SU-DHL-6 (cell line): ENCODE data around the gene ZNG1F.
"Not testable (repeated sequence)": the region's sequence is repeated elsewhere in the genome, so short reads cannot be mapped to it uniquely, and the experiment has no call there.

Experiments
- H2AFZ ChIP-seq: fragments of 200-600 bp; sonication (generic); 2 replicates; pipeline ENCODE4 v1.6.1; 2014; ENCODE audit warnings: low read depth, mild to moderate bottlenecking, moderate library complexity, mixed read lengths, antibody characterized with exemption, low read length; ENCODE audit not compliant: severe bottlenecking
- H3F3A ChIP-seq: fragments of 200-600 bp; shearing (Covaris generic); 2 replicates; pipeline ENCODE4 v1.6.0; 2016; ENCODE audit warnings: antibody characterized with exemption, mild to moderate bottlenecking; ENCODE audit not compliant: insufficient read depth
- H3K27ac ChIP-seq: fragments of 200-600 bp; sonication (generic); 2 replicates; pipeline ENCODE4 v1.5.1; 2016; ENCODE audit warnings: low read depth, mild to moderate bottlenecking, low read length, moderate library complexity, mixed read lengths
- H3K27me3 ChIP-seq: fragments of 200-600 bp; sonication (generic), shearing (Covaris generic); 2 replicates; pipeline ENCODE4 v1.6.0; 2014; ENCODE audit warnings: mild to moderate bottlenecking, low read length
- H3K36me3 ChIP-seq: fragments of 200-600 bp; sonication (generic); 2 replicates; pipeline ENCODE4 v1.6.1; 2014; ENCODE audit warnings: mild to moderate bottlenecking, low read length, mixed read lengths
- H3K4me2 ChIP-seq: fragments of 300-600, 200-600 bp; shearing (Covaris generic), sonication (generic); 2 replicates; pipeline ENCODE4 v1.6.0; 2014; ENCODE audit warnings: low read length, low read depth, mild to moderate bottlenecking; ENCODE audit not compliant: poor library complexity, severe bottlenecking
- H3K4me3 ChIP-seq: fragments of 200-600 bp; sonication (generic); 2 replicates; pipeline ENCODE4 v1.5.1; 2014; ENCODE audit warnings: antibody characterized with exemption, low read length, mild to moderate bottlenecking, mixed read lengths; ENCODE audit not compliant: insufficient read depth, poor library complexity, severe bottlenecking
- H3K79me2 ChIP-seq: fragments of 200-600 bp; sonication (generic); 2 replicates; pipeline ENCODE4 v1.6.1; 2014; ENCODE audit warnings: mild to moderate bottlenecking, low read length, moderate library complexity; ENCODE audit not compliant: insufficient read depth
- H3K9ac ChIP-seq: fragments of 200-600 bp; sonication (generic); 2 replicates; pipeline ENCODE4 v1.7.0; 2014; ENCODE audit warnings: mild to moderate bottlenecking, low read length
- H3K9me2 ChIP-seq: fragments of 200-600 bp; sonication (generic); replicated peaks from 2 replicates; pipeline ENCODE4 v1.6.1; 2014; ENCODE audit warnings: low read length; ENCODE audit not compliant: insufficient read depth
- H3K9me3 ChIP-seq: fragments of 200-600 bp; sonication (generic); 2 replicates; pipeline ENCODE4 v1.6.1; 2014; ENCODE audit warnings: low read length, mixed read lengths; ENCODE audit not compliant: insufficient read depth
- H4K20me1 ChIP-seq: fragments of 200-600 bp; sonication (generic); 2 replicates; pipeline ENCODE4 v1.6.1; 2014; ENCODE audit warnings: low read depth, mild to moderate bottlenecking, antibody characterized with exemption, low read length, moderate library complexity, mixed read lengths

ZNG1F gene

DNA sequence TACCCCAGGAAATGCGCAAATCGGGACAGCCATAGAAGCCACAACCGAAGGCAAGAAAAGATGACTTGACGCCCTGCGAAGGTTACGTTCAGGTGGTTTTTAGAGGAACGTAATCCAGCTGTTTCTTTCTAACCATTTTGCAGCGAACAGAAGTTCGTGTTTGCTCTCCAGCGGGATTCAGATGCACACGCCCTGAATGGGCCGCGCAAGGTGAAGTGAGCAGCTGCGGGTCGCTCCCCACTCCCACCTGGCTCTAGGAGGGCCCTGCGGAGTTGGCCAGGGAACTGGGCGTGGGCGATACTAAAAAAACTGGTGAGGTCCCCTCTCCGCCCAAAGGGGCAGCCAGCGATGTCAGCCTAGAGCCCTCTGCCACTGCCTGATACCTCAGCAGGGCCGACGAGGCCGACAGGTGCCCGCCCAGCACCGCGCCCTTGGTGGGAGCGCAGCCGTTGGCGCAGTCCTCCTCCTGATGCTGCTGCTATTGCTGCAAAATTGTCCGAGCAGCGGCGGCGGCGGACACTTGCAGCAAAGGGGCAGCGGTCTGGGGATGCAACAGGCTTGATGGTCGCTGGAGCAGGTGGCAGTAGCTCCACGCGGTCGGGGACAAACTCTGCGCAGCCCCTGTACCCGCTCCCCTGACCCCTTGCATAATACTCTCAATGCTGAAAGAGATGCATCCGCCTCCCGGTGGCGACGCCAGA lies 62.2 kb downstream of the ZNG1F start:
- not testable (repeated sequence) for H3K27ac ChIP-seq, H3K79me2 ChIP-seq, H2AFZ ChIP-seq, H4K20me1 ChIP-seq, H3K36me3 ChIP-seq, H3K9me2 ChIP-seq, H3K4me3 ChIP-seq, H3K9me3 ChIP-seq, H3K27me3 ChIP-seq, H3K4me2 ChIP-seq, H3K9ac ChIP-seq, H3F3A ChIP-seq

DNA sequence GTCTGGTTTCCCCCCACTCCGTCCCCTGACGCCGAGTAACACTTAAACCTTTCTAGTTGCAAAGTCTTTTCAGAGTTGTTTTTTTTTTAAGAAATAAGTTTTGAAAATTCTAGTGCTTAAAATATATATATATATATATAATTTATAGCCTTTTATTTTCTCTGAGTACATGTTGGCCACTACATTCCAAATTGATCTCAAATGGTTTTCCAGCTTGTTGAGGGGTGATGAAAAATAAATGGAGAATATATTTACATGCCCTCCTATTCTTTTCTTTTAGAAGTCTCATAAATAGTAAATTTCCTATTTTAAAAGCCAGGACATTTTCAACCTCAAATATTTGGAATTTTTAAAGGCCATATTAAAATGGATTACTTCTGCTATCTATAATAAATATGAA lies 63.2 kb downstream of the ZNG1F start:
- H4K20me1 ChIP-seq, H3K79me2 ChIP-seq, H3F3A ChIP-seq, H3K4me3 ChIP-seq, H3K4me2 ChIP-seq, H3K9ac ChIP-seq, H3K36me3 ChIP-seq, H3K27ac ChIP-seq, H3K9me3 ChIP-seq, H3K9me2 ChIP-seq, H3K27me3 ChIP-seq, H2AFZ ChIP-seq: not testable (repeated sequence)

DNA sequence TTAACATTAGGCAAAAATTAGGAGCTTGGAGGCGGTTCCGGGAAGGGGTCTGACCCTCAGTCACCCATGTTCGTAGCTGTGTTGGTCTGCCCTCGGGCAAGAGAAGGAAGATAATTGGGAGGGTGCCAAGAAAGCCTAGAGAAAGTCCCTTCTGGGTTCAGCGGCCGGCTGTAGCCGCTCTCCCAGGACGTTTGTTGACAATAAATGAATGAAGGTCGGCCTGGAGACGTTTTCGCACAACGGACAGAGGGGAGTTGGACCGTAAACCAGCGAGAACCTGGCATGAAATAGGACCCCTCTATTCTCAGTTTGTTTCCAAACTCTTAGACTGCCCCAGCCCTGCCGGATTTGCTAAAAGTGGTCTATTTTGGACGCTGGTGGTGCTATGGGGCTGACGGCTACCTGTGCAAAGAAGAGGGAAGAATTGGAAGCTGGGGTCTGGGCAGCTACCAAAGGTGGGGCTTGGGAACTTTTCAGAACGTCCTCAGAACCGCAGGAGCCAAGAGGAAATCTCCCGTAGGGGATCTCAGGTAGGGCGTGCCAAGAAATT lies 63.9 kb downstream of the ZNG1F start:
- H3F3A ChIP-seq, H3K27ac ChIP-seq, H3K4me3 ChIP-seq, H3K9me3 ChIP-seq, H3K27me3 ChIP-seq, H3K79me2 ChIP-seq, H3K4me2 ChIP-seq, H3K36me3 ChIP-seq, H3K9me2 ChIP-seq, H2AFZ ChIP-seq, H4K20me1 ChIP-seq, H3K9ac ChIP-seq: not testable (repeated sequence)

DNA sequence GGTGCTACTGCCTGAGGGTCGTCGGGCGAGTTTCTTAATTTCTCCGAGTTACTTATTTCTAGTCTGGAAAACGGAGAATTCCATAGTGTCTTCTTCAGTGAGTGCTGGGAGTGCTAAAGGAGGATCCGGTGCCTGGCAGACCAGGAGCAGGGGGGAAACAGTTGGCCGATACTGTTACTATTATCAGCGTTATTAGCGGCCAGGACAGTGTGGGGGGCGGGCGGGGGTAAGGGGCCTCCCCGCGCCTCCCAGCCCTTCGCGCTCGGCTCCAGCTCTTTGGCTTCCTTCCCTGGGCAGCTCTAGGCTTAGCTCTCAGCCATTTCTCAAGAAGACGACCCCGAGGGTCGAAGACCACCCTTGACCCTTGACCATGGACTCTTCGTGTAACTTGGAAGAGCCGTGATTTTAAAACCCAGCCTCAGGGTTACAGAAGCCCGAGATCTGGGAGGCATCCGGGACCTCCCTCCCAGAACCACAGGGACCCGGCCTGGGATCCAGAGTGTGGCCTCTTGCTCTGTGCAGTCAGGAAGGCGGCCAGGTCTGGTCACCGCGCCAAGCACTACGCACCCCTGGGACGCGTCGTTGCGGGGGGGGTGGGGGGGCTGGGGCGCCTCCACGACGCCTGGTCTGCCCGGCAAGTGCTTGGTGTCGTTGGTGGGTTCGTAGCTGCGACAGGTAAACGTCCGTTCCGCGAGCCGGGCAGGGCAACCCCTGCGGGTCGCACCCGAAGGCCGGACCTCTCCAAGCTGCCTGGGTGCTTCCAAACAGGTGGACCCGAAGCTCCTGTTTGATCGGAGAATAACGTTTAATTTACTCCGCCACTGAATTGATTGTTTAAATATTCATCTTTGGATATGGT lies 64.6 kb downstream of the ZNG1F start:
- not testable (repeated sequence) for H4K20me1 ChIP-seq, H3K9me3 ChIP-seq, H3K79me2 ChIP-seq, H3K27me3 ChIP-seq, H3K36me3 ChIP-seq, H3K9ac ChIP-seq, H2AFZ ChIP-seq, H3K4me2 ChIP-seq, H3F3A ChIP-seq, H3K27ac ChIP-seq, H3K9me2 ChIP-seq, H3K4me3 ChIP-seq

DNA sequence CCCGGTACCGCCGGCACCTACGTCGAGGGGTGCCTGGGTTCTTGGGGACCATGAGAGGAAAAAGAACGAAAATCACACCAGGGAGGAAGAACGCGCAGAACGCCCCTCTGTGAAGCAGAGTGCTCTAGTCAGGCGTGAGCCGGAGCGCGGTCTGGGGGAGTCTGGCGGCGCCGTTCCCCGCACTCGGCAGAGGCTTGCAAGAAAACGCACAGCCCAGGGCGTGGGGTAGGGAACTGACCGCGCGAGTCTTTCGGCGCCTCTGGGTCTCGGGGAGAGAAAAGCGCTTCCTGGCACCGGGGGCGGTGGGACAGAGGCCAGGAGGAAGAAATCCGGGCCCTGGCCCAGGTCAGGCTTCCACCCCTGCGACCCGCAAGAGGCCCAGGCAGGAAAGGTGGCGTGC lies 65.3 kb downstream of the ZNG1F start:
- H3K9me2 ChIP-seq, H3F3A ChIP-seq, H2AFZ ChIP-seq, H3K36me3 ChIP-seq, H3K9ac ChIP-seq, H3K27ac ChIP-seq, H3K4me2 ChIP-seq, H3K9me3 ChIP-seq, H3K27me3 ChIP-seq, H3K4me3 ChIP-seq, H3K79me2 ChIP-seq, H4K20me1 ChIP-seq: not testable (repeated sequence)

DNA sequence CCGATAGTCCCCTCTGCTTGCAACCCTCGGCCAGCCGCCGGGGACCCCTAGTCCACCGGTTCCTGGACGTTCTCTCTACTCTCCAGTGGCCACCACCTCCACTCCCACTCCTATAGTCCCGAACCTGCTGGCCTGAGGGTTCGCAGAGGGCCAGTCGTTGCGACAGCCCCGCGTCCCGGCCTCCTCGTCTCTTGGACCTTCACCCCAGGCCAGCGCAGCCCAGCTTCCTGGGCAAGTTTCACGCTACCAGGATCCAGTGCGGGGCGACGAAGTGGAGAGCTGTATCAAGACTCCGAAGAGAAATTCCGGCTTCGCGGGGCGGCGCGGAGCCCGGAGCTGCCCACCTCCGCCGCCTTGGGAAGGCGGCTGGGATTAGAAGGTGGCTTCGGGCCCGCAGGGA lies 65.7 kb downstream of the ZNG1F start:
- not testable (repeated sequence) for H3K36me3 ChIP-seq, H2AFZ ChIP-seq, H3K27me3 ChIP-seq, H3K4me2 ChIP-seq, H3F3A ChIP-seq, H3K9me3 ChIP-seq, H3K79me2 ChIP-seq, H4K20me1 ChIP-seq, H3K9ac ChIP-seq, H3K4me3 ChIP-seq, H3K9me2 ChIP-seq, H3K27ac ChIP-seq

DNA sequence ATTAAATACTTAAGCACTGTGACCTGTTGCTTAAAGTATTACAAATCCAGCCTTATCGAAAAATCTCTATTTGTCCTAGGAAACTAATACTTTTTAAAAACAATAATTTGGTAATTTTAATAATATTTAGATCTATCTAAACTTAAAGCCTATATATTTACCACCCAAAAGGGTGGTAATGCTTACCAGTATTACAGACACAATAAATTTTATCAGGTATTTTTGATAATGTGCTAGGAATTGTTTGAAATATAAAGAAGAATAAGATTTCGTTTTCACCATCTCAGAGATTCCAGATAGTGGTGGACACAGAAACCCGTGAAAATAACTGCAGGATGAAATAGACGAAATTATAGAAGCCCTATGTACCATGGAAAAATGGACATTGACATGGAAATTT lies 68.4 kb downstream of the ZNG1F start:
- H3K27ac ChIP-seq, H3K4me3 ChIP-seq, H3K36me3 ChIP-seq, H2AFZ ChIP-seq, H3K9ac ChIP-seq, H3K27me3 ChIP-seq, H3K79me2 ChIP-seq, H3K9me2 ChIP-seq, H3K9me3 ChIP-seq, H3K4me2 ChIP-seq, H3F3A ChIP-seq, H4K20me1 ChIP-seq: not testable (repeated sequence)

DNA sequence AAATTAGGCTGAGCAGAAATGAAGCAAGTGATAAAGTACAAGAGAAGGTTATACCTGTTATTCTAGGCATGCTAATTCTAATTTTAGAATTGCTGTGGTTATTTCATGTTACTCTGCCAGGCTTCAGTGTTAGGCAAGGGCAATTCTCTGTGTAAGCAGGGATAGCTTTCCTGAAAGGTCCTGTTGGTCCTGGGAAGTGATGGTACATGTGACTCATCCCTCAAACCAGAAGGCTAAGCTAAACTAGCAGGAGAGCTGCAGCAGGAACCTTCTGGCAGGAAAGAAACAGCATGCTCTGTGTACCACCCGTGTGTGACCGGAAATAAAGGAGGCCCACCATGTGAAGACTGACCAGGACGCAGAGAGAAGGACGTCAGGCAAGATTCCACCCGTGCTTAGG lies 69.4 kb downstream of the ZNG1F start:
- H3K36me3 ChIP-seq, H3K9me2 ChIP-seq, H3K4me2 ChIP-seq, H3K27ac ChIP-seq, H3K9ac ChIP-seq, H3K27me3 ChIP-seq, H3K4me3 ChIP-seq, H3K9me3 ChIP-seq, H3F3A ChIP-seq, H3K79me2 ChIP-seq, H4K20me1 ChIP-seq, H2AFZ ChIP-seq: not testable (repeated sequence)
